Mesendoderm (in vitro differentiated cells): ENCODE data around the gene MLKL.

Experiments
- DNase-seq: peaks from one replicate; pipeline ENCODE4 v3.0.0; 2013
- H2AK5ac ChIP-seq: 2 replicates; pipeline ENCODE4 v1.6.1; 2013; ENCODE audit warnings: low read length, inconsistent platforms
- H2BK120ac ChIP-seq: 2 replicates; pipeline ENCODE4 v1.6.1; 2013; ENCODE audit warnings: low read depth, mild to moderate bottlenecking, low read length, moderate library complexity, mixed read lengths
- H2BK15ac ChIP-seq: replicated peaks from 2 replicates; pipeline ENCODE4 v1.6.1; 2013; ENCODE audit warnings: low read depth, mild to moderate bottlenecking, moderate library complexity
- H2BK5ac ChIP-seq: 2 replicates; pipeline ENCODE4 v1.6.1; 2013; ENCODE audit warnings: low read length, inconsistent platforms
- H3K18ac ChIP-seq: 2 replicates; pipeline ENCODE4 v1.6.1; 2013; ENCODE audit warnings: mild to moderate bottlenecking, low read length, mixed read lengths
- H3K23ac ChIP-seq: one replicate; pipeline ENCODE4 v1.6.1; 2013; ENCODE audit warnings: low read length
- H3K27ac ChIP-seq: 2 replicates; pipeline ENCODE4 v1.5.1; 2013; ENCODE audit warnings: low read depth, mild to moderate bottlenecking, inconsistent platforms, low read length, moderate library complexity
- H3K27me3 ChIP-seq: 2 replicates; pipeline ENCODE4 v1.6.1; 2013; ENCODE audit warnings: low read length, control low read depth, mild to moderate bottlenecking, inconsistent platforms; ENCODE audit not compliant: insufficient read depth, poor library complexity
- H3K36me3 ChIP-seq: 2 replicates; pipeline ENCODE4 v1.6.1; 2013; ENCODE audit warnings: low read length, inconsistent platforms; ENCODE audit not compliant: control insufficient read depth, insufficient read depth
- H3K4ac ChIP-seq: one replicate; pipeline ENCODE4 v1.6.1; 2013; ENCODE audit warnings: low read depth, mild to moderate bottlenecking, low read length, moderate library complexity
- H3K4me1 ChIP-seq: 2 replicates; pipeline ENCODE4 v1.6.1; 2013; ENCODE audit warnings: low read depth, low read length, inconsistent platforms; ENCODE audit not compliant: control insufficient read depth
- H3K4me2 ChIP-seq: 2 replicates; pipeline ENCODE4 v1.6.1; 2013; ENCODE audit warnings: low read length
- H3K4me3 ChIP-seq: 2 replicates; pipeline ENCODE4 v1.5.1; 2013; ENCODE audit warnings: mild to moderate bottlenecking, low read length
- H3K56ac ChIP-seq: one replicate; pipeline ENCODE4 v1.6.1; 2013; ENCODE audit warnings: low read length
- H3K79me1 ChIP-seq: 2 replicates; pipeline ENCODE4 v1.6.1; 2013; ENCODE audit warnings: low read length, inconsistent platforms
- H3K79me2 ChIP-seq: 2 replicates; pipeline ENCODE4 v1.6.1; 2013; ENCODE audit warnings: mild to moderate bottlenecking, low read length; ENCODE audit not compliant: control insufficient read depth, insufficient read depth
- H3K9ac ChIP-seq: 2 replicates; pipeline ENCODE4 v1.6.1; 2013; ENCODE audit warnings: low read length, inconsistent platforms
- H4K5ac ChIP-seq: one replicate; pipeline ENCODE4 v1.6.1; 2013; ENCODE audit warnings: low read length
- H4K8ac ChIP-seq: one replicate; pipeline ENCODE4 v1.6.1; 2013; ENCODE audit warnings: low read depth, mild to moderate bottlenecking, control low read depth, low read length, moderate library complexity
- WGBS: extraction: QIAGEN DNeasy Blood & Tissue Kit; methylation state at CpG from one replicate; pipeline ENCODE4 v1.1.7; 2013; ENCODE audit warnings: low lambda C conversion rate, missing lambda C conversion rate; ENCODE audit not compliant: insufficient coverage; ENCODE audit errors: extremely low coverage; 5-methylcytosine and 5-hydroxymethylcytosine counted together

The MLKL gene

GRCh38 chr16:74625500-74626350, 74.9 kb downstream of the MLKL start:
- H3K23ac ChIP-seq = no peak overlapping the region

GRCh38 chr16:74623839-74624235, 76.8 kb downstream of the MLKL start:
- H3K56ac ChIP-seq = no peak overlapping the region
- H3K27ac ChIP-seq = no peak overlapping the region
- no peak overlapping the region for H3K18ac ChIP-seq
- WGBS = no CpG with 5 or more reads among the region's 6 CpGs
- no peaks in the 10 kb centered on the region for H3K4me1 ChIP-seq
- no peaks in the 10 kb centered on the region for H3K27me3 ChIP-seq
- H3K79me2 ChIP-seq = no peaks in the 10 kb centered on the region
- no peak overlapping the region for H3K23ac ChIP-seq
- H3K9ac ChIP-seq = no peak overlapping the region
- H2BK15ac ChIP-seq = no peak overlapping the region
- H2BK5ac ChIP-seq = no peak overlapping the region
- peaks cover 25% of the 10 kb centered on the region for H3K36me3 ChIP-seq
- H3K4ac ChIP-seq = no peak overlapping the region
- no peak overlapping the region for H3K4me2 ChIP-seq
- H3K4me3 ChIP-seq = no peak overlapping the region
- no peak overlapping the region for H4K8ac ChIP-seq
- H3K79me1 ChIP-seq = peaks cover 3% of the 10 kb centered on the region
- no peak overlapping the region for H4K5ac ChIP-seq
- H2AK5ac ChIP-seq = no peak overlapping the region
- no peak overlapping the region for H2BK120ac ChIP-seq
- DNase-seq = no peak

More at GRCh38 chr16:74625500-74626350, 74.9 kb downstream of the MLKL start:
- Histone ChIP-seq H3K4me3 (no peak overlapping the region), H3K27ac (no peak overlapping the region), H3K4me1 (no peaks in the 10 kb centered on the region), H3K79me1 (peaks cover 3% of the 10 kb centered on the region), H2AK5ac (no peak overlapping the region), H3K27me3 (no peaks in the 10 kb centered on the region), H3K36me3 (peaks cover 29% of the 10 kb centered on the region), H3K18ac (no peak overlapping the region), H3K9ac (no peak overlapping the region), H3K56ac (no peak overlapping the region), H3K4ac (no peak overlapping the region), H2BK120ac (no peak overlapping the region), H2BK5ac (no peak overlapping the region), H3K79me2 (no peaks in the 10 kb centered on the region), H2BK15ac (no peak overlapping the region), H4K8ac (no peak overlapping the region), H4K5ac (no peak overlapping the region), H3K4me2 (no peak overlapping the region)
- WGBS = no CpG with 5 or more reads among the region's 14 CpGs
- no peak for DNase-seq

DNA sequence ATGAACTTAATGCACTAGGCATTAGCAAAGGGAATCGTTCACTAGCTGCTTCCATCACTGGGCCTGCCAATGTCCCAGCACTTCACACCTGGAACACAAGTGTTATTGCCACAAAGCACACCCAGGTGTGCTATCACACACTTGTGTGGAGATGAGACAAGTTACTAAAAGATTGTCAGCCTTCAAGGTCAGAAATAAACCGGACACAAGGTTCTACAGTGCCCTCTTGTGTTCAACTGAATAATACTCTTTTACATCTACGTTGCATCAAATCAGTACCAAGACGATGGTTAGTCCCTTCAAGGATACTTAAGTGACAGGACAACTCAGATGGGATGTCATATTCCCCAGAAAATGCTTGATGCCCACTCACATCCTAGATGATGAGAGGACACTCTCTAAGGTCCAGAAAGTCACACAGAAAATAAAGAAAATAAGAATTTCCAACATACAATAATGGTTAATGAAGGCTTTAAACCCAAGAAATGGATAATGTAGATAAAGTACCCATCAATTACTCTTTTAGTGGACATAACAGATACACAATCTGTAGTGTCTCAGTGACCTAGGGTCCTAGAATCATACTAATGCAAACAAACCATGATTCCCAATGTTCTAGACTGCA, 77.3 kb downstream of the MLKL start:
- Histone ChIP-seq H3K27ac (no peak overlapping the region), H3K56ac (no peak overlapping the region), H3K79me1 (peaks cover 3% of the 10 kb centered on the region), H2BK15ac (no peak overlapping the region), H3K4me1 (no peaks in the 10 kb centered on the region), H3K27me3 (no peaks in the 10 kb centered on the region), H3K9ac (no peak overlapping the region), H3K4me3 (no peak overlapping the region), H4K5ac (no peak overlapping the region), H3K23ac (no peak overlapping the region), H2AK5ac (no peak overlapping the region), H3K36me3 (peaks cover 22% of the 10 kb centered on the region), H3K4ac (no peak overlapping the region), H3K18ac (no peak overlapping the region), H4K8ac (no peak overlapping the region), H3K79me2 (no peaks in the 10 kb centered on the region), H2BK120ac (no peak overlapping the region), H2BK5ac (no peak overlapping the region), H3K4me2 (no peak overlapping the region)
- WGBS = no CpG with 5 or more reads among the region's 4 CpGs
- peak; percentile 55 for DNase-seq

DNA sequence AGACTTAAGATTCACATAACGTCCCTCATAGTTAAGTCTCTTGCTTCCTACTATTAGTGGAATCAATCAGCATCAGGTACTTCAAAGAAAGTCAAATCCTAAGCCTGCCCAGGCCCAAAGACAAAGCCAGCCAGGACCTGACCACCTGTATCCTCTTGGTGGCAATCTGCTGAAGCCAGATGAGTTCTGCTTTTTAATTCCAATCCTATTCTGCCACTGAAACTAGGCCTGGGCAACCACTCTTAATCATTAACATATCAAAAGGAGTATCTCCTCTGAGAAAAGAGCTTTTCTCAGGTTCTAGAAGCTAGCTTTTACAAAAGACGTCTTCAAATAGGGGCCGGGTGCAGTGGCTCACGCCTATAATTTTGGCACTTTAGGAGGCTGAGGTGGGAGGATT, 78.7 kb downstream of the MLKL start:
- Histone ChIP-seq H3K4me1 (no peaks in the 10 kb centered on the region), H2AK5ac (no peak overlapping the region), H2BK5ac (no peak overlapping the region), H3K56ac (no peak overlapping the region), H4K8ac (no peak overlapping the region), H3K79me2 (no peaks in the 10 kb centered on the region), H4K5ac (no peak overlapping the region), H3K18ac (no peak overlapping the region), H3K4me2 (no peak overlapping the region), H3K23ac (no peak overlapping the region), H3K27ac (no peak overlapping the region), H2BK15ac (no peak overlapping the region), H3K9ac (no peak overlapping the region), H3K79me1 (peaks cover 3% of the 10 kb centered on the region), H3K4me3 (no peak overlapping the region), H2BK120ac (no peak overlapping the region), H3K36me3 (peaks cover 13% of the 10 kb centered on the region), H3K4ac (no peak overlapping the region), H3K27me3 (no peaks in the 10 kb centered on the region)
- no peak for DNase-seq
- WGBS = no CpG with 5 or more reads among the region's 4 CpGs
